ENCODE data around the gene BBOF1. TPM values are rescaled to one million over a fixed set of nuclear protein-coding genes. Genes with fewer than 3 reads are reported as not detected.

Gene BBOF1
- total RNA-seq, 3 donors from 2014 or later (not counting 1 experiment from before 2014, with no cell fraction given), result 3.1 to 3.6 (median 3.2) TPM

DNA sequence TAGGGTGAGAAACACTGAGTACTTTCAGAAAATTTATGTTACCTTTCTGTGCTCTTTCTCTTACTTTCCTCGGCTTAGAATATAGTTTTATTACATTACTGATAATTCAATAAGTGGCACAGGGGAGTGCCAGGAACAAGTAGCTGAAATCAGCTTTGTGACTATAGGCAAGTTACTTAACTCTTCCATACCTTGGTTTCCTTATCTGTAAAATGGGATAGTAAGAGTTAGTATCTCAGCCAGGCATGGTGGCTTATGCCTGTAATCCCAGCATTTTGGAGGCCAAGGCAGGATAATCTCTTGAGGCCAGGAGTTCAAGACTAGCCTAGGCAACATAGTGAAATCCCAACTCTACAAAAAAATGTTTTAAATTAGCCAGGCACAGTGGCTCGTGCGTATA is 15.4 kb downstream of the BBOF1 start:
- no peak overlapping the region for H3K4me3 Mint-ChIP-seq
- ATAC-seq (no peak), DNase-seq (no peak)
- intact Hi-C loops (cut with micrococcal nuclease), result no loop called here
- no peaks in the 10 kb centered on the region for H3K4me1 ChIP-seq (ENCODE audit: control insufficient read depth, insufficient read depth, low read length)
- no peaks in the 10 kb centered on the region for H3K27me3 ChIP-seq (ENCODE audit: control insufficient read depth, insufficient read depth, low read length)
- TF ChIP-seq CTCF (IDR thresholded peaks at IDR 0.05), result no peak
- H3K4me3 ChIP-seq (ENCODE audit: low read length), result no peak overlapping the region
- no peak overlapping the region for H3K27ac ChIP-seq (ENCODE audit: low read length)
- no peaks in the 10 kb centered on the region for H3K9me3 Mint-ChIP-seq
- H3K36me3 ChIP-seq (ENCODE audit: control insufficient read depth, insufficient read depth, low read length), result no peaks in the 10 kb centered on the region
- peaks cover 0 to 4% of the 10 kb centered on the region in 2 donors for H3K4me1 Mint-ChIP-seq
- 96% methylated on average over 2 of the region's 3 CpGs for WGBS (ENCODE audit: insufficient coverage)
- no peaks in the 10 kb centered on the region for H3K36me3 Mint-ChIP-seq
- no peaks in the 10 kb centered on the region for H3K27me3 Mint-ChIP-seq (ENCODE audit: low read depth in 2 of 2)
- no peaks in the 10 kb centered on the region for H3K9me3 ChIP-seq (ENCODE audit: control insufficient read depth, insufficient read depth, low read length)
- H3K27ac Mint-ChIP-seq, result no peak overlapping the region

- no peak overlapping the region for H3K4me3 Mint-ChIP-seq
- no peaks in the 10 kb centered on the region for H3K9me3 Mint-ChIP-seq
- TF ChIP-seq CTCF (IDR thresholded peaks at IDR 0.05), result no peak
These were observed 16.4 kb downstream of the BBOF1 start for GRCh38 chr14:74035556-74035955.

GRCh38 chr14:74038020-74038859 is 19.1 kb downstream of the BBOF1 start:
- H3K27ac ChIP-seq (ENCODE audit: low read length), result no peak overlapping the region
- TF ChIP-seq CTCF (IDR thresholded peaks at IDR 0.05), result peak; percentile 87
- WGBS (ENCODE audit: insufficient coverage), result 21% methylated on average over 1 of the region's 3 CpGs
- Mint-ChIP-seq H3K27me3 (ENCODE audit: low read depth in 2 of 2) (no peaks in the 10 kb centered on the region), H3K4me1 (peaks cover 0 to 4% of the 10 kb centered on the region in 2 donors), H3K36me3 (no peaks in the 10 kb centered on the region), H3K4me3 (no peak overlapping the region), H3K9me3 (no peaks in the 10 kb centered on the region), H3K27ac (no peak overlapping the region)
- peak in 2 of 3 donors; percentile 48 to 49 for ATAC-seq
- intact Hi-C loops (cut with micrococcal nuclease), result no loop called here
- H3K4me1 ChIP-seq (ENCODE audit: control insufficient read depth, insufficient read depth, low read length), result no peaks in the 10 kb centered on the region
- peak in 1 of 2 donors; percentile 70 for DNase-seq
- H3K4me3 ChIP-seq (ENCODE audit: low read length), result no peak overlapping the region
- no peaks in the 10 kb centered on the region for H3K9me3 ChIP-seq (ENCODE audit: control insufficient read depth, insufficient read depth, low read length)
- H3K36me3 ChIP-seq (ENCODE audit: control insufficient read depth, insufficient read depth, low read length), result no peaks in the 10 kb centered on the region
- H3K27me3 ChIP-seq (ENCODE audit: control insufficient read depth, insufficient read depth, low read length), result no peaks in the 10 kb centered on the region

More at GRCh38 chr14:74035556-74035955, 16.4 kb downstream of the BBOF1 start:
- DNase-seq (no peak), ATAC-seq (no peak)
- Histone ChIP-seq H3K9me3 (ENCODE audit: control insufficient read depth, insufficient read depth, low read length) (no peaks in the 10 kb centered on the region), H3K27me3 (ENCODE audit: control insufficient read depth, insufficient read depth, low read length) (no peaks in the 10 kb centered on the region), H3K36me3 (ENCODE audit: control insufficient read depth, insufficient read depth, low read length) (no peaks in the 10 kb centered on the region), H3K27ac (ENCODE audit: low read length) (no peak overlapping the region), H3K4me3 (ENCODE audit: low read length) (no peak overlapping the region), H3K4me1 (ENCODE audit: control insufficient read depth, insufficient read depth, low read length) (no peaks in the 10 kb centered on the region)
- Mint-ChIP-seq H3K36me3 (no peaks in the 10 kb centered on the region), H3K27me3 (ENCODE audit: low read depth in 2 of 2) (no peaks in the 10 kb centered on the region), H3K27ac (no peak overlapping the region), H3K4me1 (peaks cover 0 to 4% of the 10 kb centered on the region in 2 donors)
- WGBS (ENCODE audit: insufficient coverage), result 88% methylated on average over 2 of the region's 4 CpGs
- intact Hi-C loops (cut with micrococcal nuclease), result no loop called here
